GM23338 (cell line): ENCODE results near the gene PLEKHA8. TPM values are rescaled to one million over a fixed set of nuclear protein-coding genes. Genes with fewer than 3 reads are reported as not detected.

Experiments used
- ATAC-seq: fragments of 200-7000 bp; cut with Tn5 transposase; 3 replicates; pipeline ENCODE4 v1.9.1; 2020
- DNase-seq: peaks from one replicate; pipeline ENCODE4 v3.0.0-alpha.2; 2015; ENCODE audit warnings: low spot score
- H2AFZ ChIP-seq: fragments of 200-600 bp; sonication (generic); 2 replicates; pipeline ENCODE4 v1.8.0; 2016; ENCODE audit warnings: antibody characterized with exemption, mild to moderate bottlenecking, moderate library complexity
- H3F3A ChIP-seq: fragments of 200-600 bp; sonication (generic); replicated peaks from 2 replicates; pipeline ENCODE4 v1.8.0; 2017; ENCODE audit warnings: antibody characterized with exemption, mixed run types, low read depth
- H3K27ac ChIP-seq: fragments of 200-600 bp; sonication (generic); 2 replicates; pipeline ENCODE4 v1.6.1; 2016; ENCODE audit warnings: low read depth
- H3K27me3 ChIP-seq: fragments of 200-600 bp; sonication (generic); 2 replicates; pipeline ENCODE4 v1.8.0; 2016; ENCODE audit warnings: mild to moderate bottlenecking, mixed run types, moderate library complexity; ENCODE audit not compliant: insufficient read depth
- H3K36me3 ChIP-seq: fragments of 200-600 bp; sonication (generic); 2 replicates; pipeline ENCODE4 v1.8.0; 2016; ENCODE audit warnings: mild to moderate bottlenecking; ENCODE audit not compliant: insufficient read depth
- H3K4me1 ChIP-seq: fragments of 200-600 bp; sonication (generic); 2 replicates; pipeline ENCODE4 v1.8.0; 2016; ENCODE audit warnings: mild to moderate bottlenecking, moderate library complexity; ENCODE audit not compliant: insufficient read depth
- H3K4me2 ChIP-seq: fragments of 200-600 bp; sonication (generic); 2 replicates; pipeline ENCODE4 v1.7.1; 2017; ENCODE audit warnings: mixed run types
- H3K4me3 ChIP-seq: fragments of 200-600 bp; sonication (generic); 2 replicates; pipeline ENCODE4 v1.6.1; 2016; ENCODE audit warnings: mixed run types
- H3K79me2 ChIP-seq: fragments of 200-600 bp; sonication (generic); replicated peaks from 2 replicates; pipeline ENCODE4 v1.8.0; 2017; ENCODE audit warnings: mild to moderate bottlenecking; ENCODE audit not compliant: insufficient read depth
- H3K9me2 ChIP-seq: fragments of 200-600 bp; sonication (generic); 2 replicates; pipeline ENCODE4 v1.8.0; 2017; ENCODE audit not compliant: insufficient read depth
- H4K20me1 ChIP-seq: fragments of 200-600 bp; sonication (generic); replicated peaks from 2 replicates; pipeline ENCODE4 v1.8.0; 2017; ENCODE audit warnings: mild to moderate bottlenecking; ENCODE audit not compliant: insufficient read depth
- H3K27ac Mint-ChIP-seq: 2 replicates; pipeline ENCODE4 v1.8.0; 2020; ENCODE audit warnings: inconsistent platforms, mild to moderate bottlenecking, moderate library complexity, mixed read lengths
- H3K27me3 Mint-ChIP-seq: 3 replicates; pipeline ENCODE4 v1.8.0; 2022; ENCODE audit warnings: low read depth, mild to moderate bottlenecking, moderate library complexity, mixed read lengths, inconsistent platforms; ENCODE audit not compliant: insufficient read depth, poor library complexity
- H3K36me3 Mint-ChIP-seq: 3 replicates; pipeline ENCODE4 v1.8.0; 2021; ENCODE audit warnings: low read depth, mild to moderate bottlenecking, inconsistent platforms, moderate library complexity, mixed read lengths
- H3K4me1 Mint-ChIP-seq: 3 replicates; pipeline ENCODE4 v1.8.0; 2020; ENCODE audit warnings: mild to moderate bottlenecking, inconsistent platforms, mixed read lengths
- H3K4me3 Mint-ChIP-seq: 3 replicates; pipeline ENCODE4 v1.8.0; 2021; ENCODE audit warnings: moderate library complexity, mild to moderate bottlenecking, inconsistent platforms, mixed read lengths
- H3K9me3 Mint-ChIP-seq: 3 replicates; pipeline ENCODE4 v1.8.0; 2020; ENCODE audit warnings: moderate library complexity, mild to moderate bottlenecking, inconsistent platforms, mixed read lengths
- CREB1 ChIP-seq: fragments of 250-450 bp; sonication (Bioruptor Pico); IDR thresholded peaks from 2 replicates; pipeline ENCODE4 v1.5.0; 2020; ENCODE audit warnings: low read depth, mild to moderate bottlenecking, moderate library complexity
- EZH2 ChIP-seq: fragments of 200-600 bp; sonication (generic); IDR thresholded peaks from one replicate; pipeline ENCODE4 v1.8.0; 2017; ENCODE audit warnings: antibody characterized with exemption, mild to moderate bottlenecking, low read depth; ENCODE audit not compliant: unreplicated experiment
- EZH2phosphoT487 ChIP-seq: fragments of 200-600 bp; sonication (generic); IDR thresholded peaks from one replicate; pipeline ENCODE4 v1.8.1; 2018; ENCODE audit warnings: antibody characterized with exemption; ENCODE audit not compliant: unreplicated experiment
- JUNB ChIP-seq: IDR thresholded peaks from one replicate; pipeline ENCODE4 v1.6.1; 2016; ENCODE audit warnings: antibody characterized with exemption; ENCODE audit not compliant: unreplicated experiment
- NANOG ChIP-seq: IDR thresholded peaks from 2 replicates; pipeline ENCODE4 v1.6.1; 2016; ENCODE audit warnings: antibody characterized with exemption, borderline replicate concordance
- POLR2AphosphoS5 ChIP-seq: IDR thresholded peaks from 2 replicates; pipeline ENCODE4 v1.6.1; 2016; ENCODE audit warnings: antibody characterized with exemption, low read depth
- STAT1 ChIP-seq: IDR thresholded peaks from one replicate; pipeline ENCODE4 v1.6.1; 2016; ENCODE audit warnings: antibody characterized with exemption; ENCODE audit not compliant: unreplicated experiment
- ZNF114 ChIP-seq: fragments of 250-450 bp; sonication (Bioruptor Pico); IDR thresholded peaks from 2 replicates; pipeline ENCODE4 v1.5.0; 2020; ENCODE audit warnings: mild to moderate bottlenecking, moderate library complexity
- ZNF331 ChIP-seq: fragments of 250-450 bp; sonication (Bioruptor Pico); IDR thresholded peaks from 2 replicates; pipeline ENCODE4 v1.5.0; 2020; ENCODE audit warnings: low read depth, mild to moderate bottlenecking, moderate library complexity
- polyA plus RNA-seq: library from polyadenylated mRNA; unstranded; fragments of >200 nt; fragmentation: Nextera tagmentation; extraction: Ambion mirVana; gene quantifications from 2 replicates; pipeline ENCODE4 v1.2.1, GENCODE V29; 2016
- total RNA-seq: library from RNA; depleted of rRNA; stranded (reverse); fragments of >200 nt; shearing (Covaris generic); gene quantifications from 2 replicates; pipeline ENCODE4 v1.2.3, GENCODE V29; 2014
- TF ChIP-seq, protein P1 (sequence below): IDR thresholded peaks from one replicate; pipeline ENCODE4 v1.6.1; 2018; ENCODE audit warnings: antibody characterized with exemption; ENCODE audit not compliant: unreplicated experiment
- TF ChIP-seq, protein P2 (sequence below): IDR thresholded peaks from 2 replicates; pipeline ENCODE4 v1.6.1; 2016; ENCODE audit warnings: antibody characterized with exemption
- TF ChIP-seq, protein P3 (sequence below), 2 experiments: fragments of 200-600 bp in 1 of 2; sonication (generic) in 1 of 2; conservative IDR thresholded peaks; 2 replicates each; pipeline versions ENCODE4 v1.5.1 to v1.6.1; 2016 to 2017; ENCODE audit warnings: antibody characterized with exemption in 2 of 2, low read depth in 2 of 2, mild to moderate bottlenecking in 2 of 2, moderate library complexity in 1 of 2
- TF ChIP-seq, protein P4 (sequence below): fragments of 250-450 bp; sonication (Bioruptor Pico); IDR thresholded peaks from 2 replicates; pipeline ENCODE4 v1.5.0; 2020; ENCODE audit warnings: mild to moderate bottlenecking, moderate library complexity

Gene PLEKHA8
- total and polyA plus RNA-seq, 2 experiments from 2014 or later, result 11.6 to 44.9 TPM

DNA sequence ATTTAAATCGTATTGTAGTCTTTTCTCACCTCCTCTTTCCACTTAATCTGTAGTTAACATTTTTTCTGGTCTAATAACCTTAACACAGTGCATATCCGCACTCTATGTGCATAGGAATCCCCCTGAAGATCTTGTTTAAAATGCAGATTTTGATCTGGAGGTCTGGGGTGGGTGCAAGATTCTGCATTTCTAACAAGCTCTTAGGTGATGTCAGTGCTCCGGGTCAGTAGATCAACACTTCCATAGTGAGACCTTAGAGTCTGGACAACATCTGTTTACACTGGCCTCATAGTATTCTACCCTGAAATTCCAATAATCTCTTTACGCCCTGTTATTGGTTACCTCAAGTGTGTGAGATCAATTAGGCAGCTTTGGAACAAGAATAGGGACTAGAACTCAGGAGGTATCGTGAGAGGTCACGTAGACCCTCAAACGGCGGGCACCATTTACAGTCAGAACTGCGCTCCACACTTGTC lies 434 bp upstream of the PLEKHA8 start:
- ATAC-seq, result peak; percentile 3
- H3K27ac Mint-ChIP-seq, result peak overlapping the region; percentile 70; the same call in 1 of the 2 replicates
- no peaks in the 10 kb centered on the region for H3K9me3 Mint-ChIP-seq

More for the DNA sequence above, 434 bp upstream of the PLEKHA8 start:
- H3K9me2 ChIP-seq, result no peaks in the 10 kb centered on the region
- H3K4me3 Mint-ChIP-seq, result no peak overlapping the region; the same call in 2 of the 3 replicates
- no peaks in the 10 kb centered on the region for H3K36me3 ChIP-seq
- H3F3A ChIP-seq, result no peaks in the 10 kb centered on the region
- peaks cover 69% of the 10 kb centered on the region for H3K79me2 ChIP-seq
- peaks cover 21% of the 10 kb centered on the region for H4K20me1 ChIP-seq
- peaks cover 4% of the 10 kb centered on the region for H3K27me3 Mint-ChIP-seq
- peak overlapping the region; percentile 57 for H3K4me3 ChIP-seq
- TF ChIP-seq JUNB (no peak), NANOG (no peak), ZNF114 (CRISPR knock-in tag) (no peak), EZH2phosphoT487 (no peak), STAT1 (no peak), EZH2 (no peak), POLR2AphosphoS5 (no peak), ZNF331 (CRISPR knock-in tag) (no peak), CREB1 (CRISPR knock-in tag) (no peak)
- TF ChIP-seq, protein P1, sequence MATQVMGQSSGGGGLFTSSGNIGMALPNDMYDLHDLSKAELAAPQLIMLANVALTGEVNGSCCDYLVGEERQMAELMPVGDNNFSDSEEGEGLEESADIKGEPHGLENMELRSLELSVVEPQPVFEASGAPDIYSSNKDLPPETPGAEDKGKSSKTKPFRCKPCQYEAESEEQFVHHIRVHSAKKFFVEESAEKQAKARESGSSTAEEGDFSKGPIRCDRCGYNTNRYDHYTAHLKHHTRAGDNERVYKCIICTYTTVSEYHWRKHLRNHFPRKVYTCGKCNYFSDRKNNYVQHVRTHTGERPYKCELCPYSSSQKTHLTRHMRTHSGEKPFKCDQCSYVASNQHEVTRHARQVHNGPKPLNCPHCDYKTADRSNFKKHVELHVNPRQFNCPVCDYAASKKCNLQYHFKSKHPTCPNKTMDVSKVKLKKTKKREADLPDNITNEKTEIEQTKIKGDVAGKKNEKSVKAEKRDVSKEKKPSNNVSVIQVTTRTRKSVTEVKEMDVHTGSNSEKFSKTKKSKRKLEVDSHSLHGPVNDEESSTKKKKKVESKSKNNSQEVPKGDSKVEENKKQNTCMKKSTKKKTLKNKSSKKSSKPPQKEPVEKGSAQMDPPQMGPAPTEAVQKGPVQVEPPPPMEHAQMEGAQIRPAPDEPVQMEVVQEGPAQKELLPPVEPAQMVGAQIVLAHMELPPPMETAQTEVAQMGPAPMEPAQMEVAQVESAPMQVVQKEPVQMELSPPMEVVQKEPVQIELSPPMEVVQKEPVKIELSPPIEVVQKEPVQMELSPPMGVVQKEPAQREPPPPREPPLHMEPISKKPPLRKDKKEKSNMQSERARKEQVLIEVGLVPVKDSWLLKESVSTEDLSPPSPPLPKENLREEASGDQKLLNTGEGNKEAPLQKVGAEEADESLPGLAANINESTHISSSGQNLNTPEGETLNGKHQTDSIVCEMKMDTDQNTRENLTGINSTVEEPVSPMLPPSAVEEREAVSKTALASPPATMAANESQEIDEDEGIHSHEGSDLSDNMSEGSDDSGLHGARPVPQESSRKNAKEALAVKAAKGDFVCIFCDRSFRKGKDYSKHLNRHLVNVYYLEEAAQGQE, result no peak
- TF ChIP-seq, protein P2, sequence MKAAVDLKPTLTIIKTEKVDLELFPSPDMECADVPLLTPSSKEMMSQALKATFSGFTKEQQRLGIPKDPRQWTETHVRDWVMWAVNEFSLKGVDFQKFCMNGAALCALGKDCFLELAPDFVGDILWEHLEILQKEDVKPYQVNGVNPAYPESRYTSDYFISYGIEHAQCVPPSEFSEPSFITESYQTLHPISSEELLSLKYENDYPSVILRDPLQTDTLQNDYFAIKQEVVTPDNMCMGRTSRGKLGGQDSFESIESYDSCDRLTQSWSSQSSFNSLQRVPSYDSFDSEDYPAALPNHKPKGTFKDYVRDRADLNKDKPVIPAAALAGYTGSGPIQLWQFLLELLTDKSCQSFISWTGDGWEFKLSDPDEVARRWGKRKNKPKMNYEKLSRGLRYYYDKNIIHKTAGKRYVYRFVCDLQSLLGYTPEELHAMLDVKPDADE, result no peak
- TF ChIP-seq, protein P3, sequence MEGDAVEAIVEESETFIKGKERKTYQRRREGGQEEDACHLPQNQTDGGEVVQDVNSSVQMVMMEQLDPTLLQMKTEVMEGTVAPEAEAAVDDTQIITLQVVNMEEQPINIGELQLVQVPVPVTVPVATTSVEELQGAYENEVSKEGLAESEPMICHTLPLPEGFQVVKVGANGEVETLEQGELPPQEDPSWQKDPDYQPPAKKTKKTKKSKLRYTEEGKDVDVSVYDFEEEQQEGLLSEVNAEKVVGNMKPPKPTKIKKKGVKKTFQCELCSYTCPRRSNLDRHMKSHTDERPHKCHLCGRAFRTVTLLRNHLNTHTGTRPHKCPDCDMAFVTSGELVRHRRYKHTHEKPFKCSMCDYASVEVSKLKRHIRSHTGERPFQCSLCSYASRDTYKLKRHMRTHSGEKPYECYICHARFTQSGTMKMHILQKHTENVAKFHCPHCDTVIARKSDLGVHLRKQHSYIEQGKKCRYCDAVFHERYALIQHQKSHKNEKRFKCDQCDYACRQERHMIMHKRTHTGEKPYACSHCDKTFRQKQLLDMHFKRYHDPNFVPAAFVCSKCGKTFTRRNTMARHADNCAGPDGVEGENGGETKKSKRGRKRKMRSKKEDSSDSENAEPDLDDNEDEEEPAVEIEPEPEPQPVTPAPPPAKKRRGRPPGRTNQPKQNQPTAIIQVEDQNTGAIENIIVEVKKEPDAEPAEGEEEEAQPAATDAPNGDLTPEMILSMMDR (conservative IDR thresholded peaks at IDR 0.05; ENCODE audit: low read depth in 2 of 2), result no peak
- TF ChIP-seq, protein P4, sequence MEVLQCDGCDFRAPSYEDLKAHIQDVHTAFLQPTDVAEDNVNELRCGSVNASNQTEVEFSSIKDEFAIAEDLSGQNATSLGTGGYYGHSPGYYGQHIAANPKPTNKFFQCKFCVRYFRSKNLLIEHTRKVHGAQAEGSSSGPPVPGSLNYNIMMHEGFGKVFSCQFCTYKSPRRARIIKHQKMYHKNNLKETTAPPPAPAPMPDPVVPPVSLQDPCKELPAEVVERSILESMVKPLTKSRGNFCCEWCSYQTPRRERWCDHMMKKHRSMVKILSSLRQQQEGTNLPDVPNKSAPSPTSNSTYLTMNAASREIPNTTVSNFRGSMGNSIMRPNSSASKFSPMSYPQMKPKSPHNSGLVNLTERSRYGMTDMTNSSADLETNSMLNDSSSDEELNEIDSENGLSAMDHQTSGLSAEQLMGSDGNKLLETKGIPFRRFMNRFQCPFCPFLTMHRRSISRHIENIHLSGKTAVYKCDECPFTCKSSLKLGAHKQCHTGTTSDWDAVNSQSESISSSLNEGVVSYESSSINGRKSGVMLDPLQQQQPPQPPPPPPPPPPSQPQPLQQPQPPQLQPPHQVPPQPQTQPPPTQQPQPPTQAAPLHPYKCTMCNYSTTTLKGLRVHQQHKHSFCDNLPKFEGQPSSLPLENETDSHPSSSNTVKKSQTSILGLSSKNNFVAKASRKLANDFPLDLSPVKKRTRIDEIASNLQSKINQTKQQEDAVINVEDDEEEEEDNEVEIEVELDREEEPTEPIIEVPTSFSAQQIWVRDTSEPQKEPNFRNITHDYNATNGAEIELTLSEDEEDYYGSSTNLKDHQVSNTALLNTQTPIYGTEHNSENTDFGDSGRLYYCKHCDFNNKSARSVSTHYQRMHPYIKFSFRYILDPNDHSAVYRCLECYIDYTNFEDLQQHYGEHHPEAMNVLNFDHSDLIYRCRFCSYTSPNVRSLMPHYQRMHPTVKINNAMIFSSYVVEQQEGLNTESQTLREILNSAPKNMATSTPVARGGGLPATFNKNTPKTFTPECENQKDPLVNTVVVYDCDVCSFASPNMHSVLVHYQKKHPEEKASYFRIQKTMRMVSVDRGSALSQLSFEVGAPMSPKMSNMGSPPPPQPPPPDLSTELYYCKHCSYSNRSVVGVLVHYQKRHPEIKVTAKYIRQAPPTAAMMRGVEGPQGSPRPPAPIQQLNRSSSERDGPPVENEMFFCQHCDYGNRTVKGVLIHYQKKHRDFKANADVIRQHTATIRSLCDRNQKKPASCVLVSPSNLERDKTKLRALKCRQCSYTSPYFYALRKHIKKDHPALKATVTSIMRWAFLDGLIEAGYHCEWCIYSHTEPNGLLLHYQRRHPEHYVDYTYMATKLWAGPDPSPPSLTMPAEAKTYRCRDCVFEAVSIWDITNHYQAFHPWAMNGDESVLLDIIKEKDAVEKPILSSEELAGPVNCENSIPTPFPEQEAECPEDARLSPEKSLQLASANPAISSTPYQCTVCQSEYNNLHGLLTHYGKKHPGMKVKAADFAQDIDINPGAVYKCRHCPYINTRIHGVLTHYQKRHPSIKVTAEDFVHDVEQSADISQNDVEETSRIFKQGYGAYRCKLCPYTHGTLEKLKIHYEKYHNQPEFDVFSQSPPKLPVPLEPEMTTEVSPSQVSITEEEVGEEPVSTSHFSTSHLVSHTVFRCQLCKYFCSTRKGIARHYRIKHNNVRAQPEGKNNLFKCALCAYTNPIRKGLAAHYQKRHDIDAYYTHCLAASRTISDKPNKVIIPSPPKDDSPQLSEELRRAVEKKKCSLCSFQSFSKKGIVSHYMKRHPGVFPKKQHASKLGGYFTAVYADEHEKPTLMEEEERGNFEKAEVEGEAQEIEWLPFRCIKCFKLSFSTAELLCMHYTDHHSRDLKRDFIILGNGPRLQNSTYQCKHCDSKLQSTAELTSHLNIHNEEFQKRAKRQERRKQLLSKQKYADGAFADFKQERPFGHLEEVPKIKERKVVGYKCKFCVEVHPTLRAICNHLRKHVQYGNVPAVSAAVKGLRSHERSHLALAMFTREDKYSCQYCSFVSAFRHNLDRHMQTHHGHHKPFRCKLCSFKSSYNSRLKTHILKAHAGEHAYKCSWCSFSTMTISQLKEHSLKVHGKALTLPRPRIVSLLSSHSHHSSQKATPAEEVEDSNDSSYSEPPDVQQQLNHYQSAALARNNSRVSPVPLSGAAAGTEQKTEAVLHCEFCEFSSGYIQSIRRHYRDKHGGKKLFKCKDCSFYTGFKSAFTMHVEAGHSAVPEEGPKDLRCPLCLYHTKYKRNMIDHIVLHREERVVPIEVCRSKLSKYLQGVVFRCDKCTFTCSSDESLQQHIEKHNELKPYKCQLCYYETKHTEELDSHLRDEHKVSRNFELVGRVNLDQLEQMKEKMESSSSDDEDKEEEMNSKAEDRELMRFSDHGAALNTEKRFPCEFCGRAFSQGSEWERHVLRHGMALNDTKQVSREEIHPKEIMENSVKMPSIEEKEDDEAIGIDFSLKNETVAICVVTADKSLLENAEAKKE (CRISPR knock-in tag), result no peak
- H3K27me3 ChIP-seq, result no peaks in the 10 kb centered on the region
- H2AFZ ChIP-seq, result peak overlapping the region; percentile 24
- peak overlapping the region; percentile 88 for H3K4me2 ChIP-seq
- H3K36me3 Mint-ChIP-seq, result 0 out of 3 replicates have a peak, but pooled peaks cover 3% of the 10 kb centered on the region
- H3K4me1 ChIP-seq, result peaks cover 34% of the 10 kb centered on the region
- H3K4me1 Mint-ChIP-seq, result peaks cover 21% of the 10 kb centered on the region
- H3K27ac ChIP-seq, result no peak overlapping the region
- no peak for DNase-seq
